Measurements from ENCODE around the gene TMEM33.

The TMEM33 gene

DNA sequence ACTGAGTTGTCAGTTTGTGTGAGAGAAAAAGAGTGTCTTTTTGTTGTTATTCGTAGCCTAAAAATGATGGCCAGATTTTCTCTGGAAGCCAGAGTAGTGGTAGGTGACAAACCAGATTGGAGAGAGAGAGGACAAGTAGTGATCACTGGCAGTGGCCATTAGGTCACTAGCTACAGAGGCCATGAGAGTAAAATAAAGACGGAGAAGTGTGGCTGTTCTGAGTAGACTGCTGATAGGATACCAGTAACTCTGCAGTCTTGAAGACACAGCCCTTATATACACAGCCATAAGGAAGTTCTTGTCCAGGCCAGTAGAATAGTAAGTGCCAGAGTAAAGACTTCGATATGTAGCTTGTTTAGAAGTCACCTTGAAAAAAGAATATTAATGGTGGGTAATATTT, 62.8 kb downstream of the TMEM33 start:
- no peak for DNase-seq (ENCODE audit: low read depth)

DNA sequence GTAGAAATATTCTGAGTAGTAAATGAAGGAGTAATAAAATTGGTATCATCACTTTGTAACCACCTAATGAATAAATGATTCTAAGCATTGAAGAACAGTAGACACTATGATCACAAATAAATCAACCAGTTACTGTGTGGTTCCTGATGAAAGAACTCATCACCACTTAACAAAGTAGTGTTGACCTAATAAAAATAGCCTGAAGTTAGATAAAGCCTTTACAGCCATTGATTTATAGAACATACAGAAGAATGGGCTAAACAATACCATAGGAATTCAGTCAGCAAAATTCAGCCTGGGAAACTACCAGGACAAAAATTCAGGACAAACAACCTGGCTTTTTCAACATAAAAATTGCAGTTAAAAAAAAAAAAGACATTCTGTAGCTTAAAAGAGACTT, 64.1 kb downstream of the TMEM33 start:
- no peak for DNase-seq (ENCODE audit: low read depth)

DNA sequence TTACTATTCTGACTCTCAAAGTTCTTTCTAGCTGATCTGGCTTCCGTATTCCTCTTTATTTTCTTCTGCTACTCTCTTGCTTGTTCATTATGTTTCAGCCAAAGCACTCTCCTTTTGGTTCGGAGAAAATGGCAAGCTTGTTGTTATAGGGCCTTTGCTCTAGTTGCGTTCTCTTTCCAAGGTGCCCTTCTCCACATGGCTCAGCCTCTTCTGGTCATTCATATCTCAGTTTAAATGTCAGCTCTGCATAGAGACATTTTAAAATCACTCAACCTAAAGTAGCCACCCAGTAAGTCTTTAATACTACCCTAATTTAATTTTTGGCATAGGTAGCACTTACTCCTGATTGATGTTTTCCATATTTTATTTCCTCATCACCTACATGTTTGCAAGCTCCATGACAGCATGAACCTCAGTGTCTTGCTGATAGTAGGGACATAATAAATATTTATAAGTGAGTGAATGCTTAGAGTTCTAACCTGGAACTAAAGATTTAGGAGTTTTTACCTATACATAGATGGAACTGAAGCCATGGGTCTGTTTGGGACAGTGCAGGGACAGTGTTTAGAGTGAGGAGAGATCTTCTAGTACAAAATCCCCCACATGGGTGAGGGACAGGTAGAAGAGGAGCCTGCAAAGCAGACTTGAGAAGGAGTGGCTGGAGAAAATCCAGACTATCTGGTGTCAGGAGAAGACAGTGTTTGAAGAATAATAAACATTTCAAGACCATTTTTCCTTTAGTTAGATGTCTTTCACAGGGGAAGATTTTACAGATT, 73.0 kb downstream of the TMEM33 start:
- DNase-seq (ENCODE audit: low read depth), result no peak

Data from fibroblast of gingiva (primary cell).